ENCODE results near the gene ZNF618. TPM values are rescaled to one million over a fixed set of nuclear protein-coding genes. Genes with fewer than 3 reads are reported as not detected.

The ZNF618 gene
- total and polyA plus RNA-seq, 2 experiments from 2014 or later: 2.3 to 5.1 TPM

DNA sequence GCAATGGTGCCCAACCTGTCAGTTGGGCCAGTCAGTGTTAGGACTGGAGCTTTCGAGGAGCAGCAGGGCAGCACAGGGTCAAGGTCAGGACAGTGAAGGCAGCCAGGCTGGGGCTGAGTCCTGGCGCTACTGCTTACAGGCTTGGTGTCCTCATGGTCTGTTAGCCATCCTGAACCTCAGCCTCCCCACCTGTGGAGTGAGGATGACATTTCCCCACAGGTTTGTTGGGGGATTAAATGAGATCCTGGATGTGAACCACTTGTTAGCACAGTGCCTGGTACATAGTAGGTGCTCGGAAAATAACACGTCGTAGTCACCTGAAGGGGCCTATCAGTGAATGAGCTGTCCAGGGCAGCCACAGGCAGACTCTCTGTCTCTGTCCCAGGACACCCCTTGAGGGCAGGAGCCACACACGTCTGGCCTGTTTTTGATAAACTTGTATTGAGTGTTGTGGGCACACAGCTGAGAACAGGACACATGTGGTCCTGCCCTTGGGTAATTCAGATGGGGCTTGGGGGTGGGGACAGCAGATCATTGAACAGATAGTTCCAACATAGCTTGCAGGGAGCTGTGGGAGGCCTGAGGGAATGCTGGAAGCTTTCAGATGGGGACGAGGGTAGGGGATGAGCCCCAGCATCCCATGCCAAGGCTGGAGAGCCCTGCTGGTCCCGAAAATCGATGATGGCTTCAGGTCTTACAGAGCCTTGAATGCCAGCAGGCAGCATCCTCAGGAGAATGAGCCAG is 132.7 kb downstream of the ZNF618 start:
- Histone ChIP-seq H4K20me1 (ENCODE audit: insufficient read depth) (no peaks in the 10 kb centered on the region), H3F3A (ENCODE audit: insufficient read depth) (no peaks in the 10 kb centered on the region), H3K4me2 (ENCODE audit: unreplicated experiment) (no peak overlapping the region), H3K27ac (no peak overlapping the region), H3K27me3 (replicated peaks; ENCODE audit: insufficient read depth) (no peaks in the 10 kb centered on the region), H3K9ac (no peak overlapping the region), H3K9me3 (ENCODE audit: low read depth) (no peaks in the 10 kb centered on the region), H2AFZ (no peak overlapping the region), H3K9me2 (ENCODE audit: insufficient read depth) (no peaks in the 10 kb centered on the region), H3K36me3 (ENCODE audit: low read depth) (no peaks in the 10 kb centered on the region), H3K4me3 (no peak overlapping the region), H3K4me1 (ENCODE audit: insufficient read depth) (no peaks in the 10 kb centered on the region), H3K79me2 (ENCODE audit: insufficient read depth) (no peaks in the 10 kb centered on the region)
- in situ Hi-C loops (cut with MboI): no loop called here
- DNase-seq: no peak
- TF ChIP-seq EZH2 (IDR thresholded peaks at IDR 0.05; ENCODE audit: insufficient read depth, poor library complexity, severe bottlenecking): no peak
- WGBS, 2 experiments (ENCODE audit: low coverage in 1 of 2, low lambda C conversion rate in 2 of 2, missing lambda C conversion rate in 2 of 2): 96 to 97% methylated on average over 9 of the region's 9 CpGs

DNA sequence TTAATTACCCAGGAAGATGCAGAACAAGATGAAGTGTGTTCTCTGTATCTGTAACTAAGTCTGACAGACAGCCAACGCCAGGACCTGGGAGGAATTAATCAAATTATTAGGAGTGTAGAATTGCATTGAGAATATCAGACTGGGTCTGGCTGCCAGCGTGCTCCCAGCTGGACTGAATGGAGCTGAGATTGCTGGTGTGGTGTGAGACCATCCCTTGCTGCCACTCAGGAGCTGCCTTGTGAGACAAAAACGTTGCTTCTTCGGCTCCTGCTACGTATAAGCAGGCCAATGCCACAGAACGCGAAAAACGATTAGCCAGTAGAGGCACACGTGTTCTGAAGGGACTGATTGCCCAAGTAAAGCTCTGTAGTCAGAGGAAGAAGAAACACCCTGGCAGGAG is 135.2 kb downstream of the ZNF618 start:
- Histone ChIP-seq H3K27me3 (replicated peaks; ENCODE audit: insufficient read depth) (no peaks in the 10 kb centered on the region), H4K20me1 (ENCODE audit: insufficient read depth) (no peaks in the 10 kb centered on the region), H3K4me2 (ENCODE audit: unreplicated experiment) (no peak overlapping the region), H3K9me3 (ENCODE audit: low read depth) (no peaks in the 10 kb centered on the region), H3K27ac (no peak overlapping the region), H3K36me3 (ENCODE audit: low read depth) (no peaks in the 10 kb centered on the region), H3K79me2 (ENCODE audit: insufficient read depth) (no peaks in the 10 kb centered on the region), H3K9me2 (ENCODE audit: insufficient read depth) (no peaks in the 10 kb centered on the region), H2AFZ (no peak overlapping the region), H3F3A (ENCODE audit: insufficient read depth) (no peaks in the 10 kb centered on the region), H3K4me1 (ENCODE audit: insufficient read depth) (no peaks in the 10 kb centered on the region), H3K9ac (no peak overlapping the region), H3K4me3 (no peak overlapping the region)
- in situ Hi-C loops (cut with MboI): no loop called here
- TF ChIP-seq EZH2phosphoT487 (IDR thresholded peaks at IDR 0.05; ENCODE audit: insufficient read depth, low read depth): no peak
- TF ChIP-seq EZH2 (IDR thresholded peaks at IDR 0.05; ENCODE audit: insufficient read depth, poor library complexity, severe bottlenecking): no peak
- 93% methylated on average over 9 of the region's 9 CpGs for WGBS, 2 experiments (ENCODE audit: low coverage in 1 of 2, low lambda C conversion rate in 2 of 2, missing lambda C conversion rate in 2 of 2)
- no peak for DNase-seq

GRCh38 chr9:114012126-114012525 is 136.0 kb downstream of the ZNF618 start:
- H3K27ac ChIP-seq: no peak overlapping the region
- H2AFZ ChIP-seq: no peak overlapping the region
- H3K9me3 ChIP-seq (ENCODE audit: low read depth): no peaks in the 10 kb centered on the region
- H3K4me2 ChIP-seq (ENCODE audit: unreplicated experiment): no peak overlapping the region
- DNase-seq: no peak
- H3K36me3 ChIP-seq (ENCODE audit: low read depth): no peaks in the 10 kb centered on the region
- in situ Hi-C loops (cut with MboI): no loop called here
- H3K9me2 ChIP-seq (ENCODE audit: insufficient read depth): no peaks in the 10 kb centered on the region
- H3K27me3 ChIP-seq (replicated peaks; ENCODE audit: insufficient read depth): no peaks in the 10 kb centered on the region
- no peak for TF ChIP-seq EZH2phosphoT487 (IDR thresholded peaks at IDR 0.05; ENCODE audit: insufficient read depth, low read depth)
- TF ChIP-seq EZH2 (IDR thresholded peaks at IDR 0.05; ENCODE audit: insufficient read depth, poor library complexity, severe bottlenecking): no peak
- no peak overlapping the region for H3K9ac ChIP-seq
- H3K4me3 ChIP-seq: no peak overlapping the region
- no peaks in the 10 kb centered on the region for H4K20me1 ChIP-seq (ENCODE audit: insufficient read depth)
- 70 to 71% methylated on average over 2 of the region's 2 CpGs for WGBS, 2 experiments (ENCODE audit: low coverage in 1 of 2, low lambda C conversion rate in 2 of 2, missing lambda C conversion rate in 2 of 2)
- no peaks in the 10 kb centered on the region for H3K4me1 ChIP-seq (ENCODE audit: insufficient read depth)
- H3K79me2 ChIP-seq (ENCODE audit: insufficient read depth): no peaks in the 10 kb centered on the region
- H3F3A ChIP-seq (ENCODE audit: insufficient read depth): no peaks in the 10 kb centered on the region

GRCh38 chr9:114014044-114014443 is 137.9 kb downstream of the ZNF618 start:
- Histone ChIP-seq H3K79me2 (ENCODE audit: insufficient read depth) (no peaks in the 10 kb centered on the region), H3K27me3 (replicated peaks; ENCODE audit: insufficient read depth) (no peaks in the 10 kb centered on the region), H4K20me1 (ENCODE audit: insufficient read depth) (no peaks in the 10 kb centered on the region), H3K27ac (no peak overlapping the region), H3K4me3 (no peak overlapping the region), H3K36me3 (ENCODE audit: low read depth) (no peaks in the 10 kb centered on the region), H3K9me2 (ENCODE audit: insufficient read depth) (no peaks in the 10 kb centered on the region), H3K9me3 (ENCODE audit: low read depth) (no peaks in the 10 kb centered on the region), H3K4me2 (ENCODE audit: unreplicated experiment) (no peak overlapping the region), H3K9ac (no peak overlapping the region), H2AFZ (no peak overlapping the region), H3K4me1 (ENCODE audit: insufficient read depth) (no peaks in the 10 kb centered on the region), H3F3A (ENCODE audit: insufficient read depth) (no peaks in the 10 kb centered on the region)
- no peak for DNase-seq
- in situ Hi-C loops (cut with MboI): no loop called here
- no peak for TF ChIP-seq EZH2 (IDR thresholded peaks at IDR 0.05; ENCODE audit: insufficient read depth, poor library complexity, severe bottlenecking)
- TF ChIP-seq EZH2phosphoT487 (IDR thresholded peaks at IDR 0.05; ENCODE audit: insufficient read depth, low read depth): no peak

DNA sequence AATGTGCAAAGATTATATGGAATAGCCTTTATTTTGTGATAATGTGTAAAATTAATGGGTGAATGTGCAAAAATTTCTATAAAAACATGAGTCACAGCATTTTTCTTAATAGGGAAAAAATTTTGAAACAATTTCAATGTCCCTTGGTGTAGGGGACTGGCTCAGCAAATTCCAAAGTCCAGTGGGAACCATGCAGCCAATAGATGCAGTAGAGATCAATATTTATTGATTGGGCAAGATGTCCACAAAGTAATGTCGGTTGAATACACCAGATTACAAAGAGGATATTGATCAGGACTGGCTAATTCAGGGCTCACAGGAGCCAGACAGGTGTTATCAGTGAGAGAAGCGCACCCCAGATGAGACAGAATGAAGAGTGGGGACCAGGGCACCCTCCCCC is 139.5 kb downstream of the ZNF618 start:
- in situ Hi-C loops (cut with MboI): no loop called here

More for the DNA sequence above, 139.5 kb downstream of the ZNF618 start:
- H3K4me1 ChIP-seq (ENCODE audit: insufficient read depth): no peaks in the 10 kb centered on the region
- H3K9me3 ChIP-seq (ENCODE audit: low read depth): no peaks in the 10 kb centered on the region
- DNase-seq: no peak
- no peak overlapping the region for H3K27ac ChIP-seq
- H3K79me2 ChIP-seq (ENCODE audit: insufficient read depth): no peaks in the 10 kb centered on the region
- no peak for TF ChIP-seq EZH2 (IDR thresholded peaks at IDR 0.05; ENCODE audit: insufficient read depth, poor library complexity, severe bottlenecking)
- no peak for TF ChIP-seq EZH2phosphoT487 (IDR thresholded peaks at IDR 0.05; ENCODE audit: insufficient read depth, low read depth)
- H3K36me3 ChIP-seq (ENCODE audit: low read depth): no peaks in the 10 kb centered on the region
- 94 to 98% methylated on average over 2 of the region's 2 CpGs for WGBS, 2 experiments (ENCODE audit: low coverage in 1 of 2, low lambda C conversion rate in 2 of 2, missing lambda C conversion rate in 2 of 2)
- H3K9me2 ChIP-seq (ENCODE audit: insufficient read depth): no peaks in the 10 kb centered on the region
- no peak overlapping the region for H3K4me3 ChIP-seq
- no peaks in the 10 kb centered on the region for H3K27me3 ChIP-seq (replicated peaks; ENCODE audit: insufficient read depth)
- H3K9ac ChIP-seq: no peak overlapping the region
- H3F3A ChIP-seq (ENCODE audit: insufficient read depth): no peaks in the 10 kb centered on the region
- no peaks in the 10 kb centered on the region for H4K20me1 ChIP-seq (ENCODE audit: insufficient read depth)
- no peak overlapping the region for H3K4me2 ChIP-seq (ENCODE audit: unreplicated experiment)
- no peak overlapping the region for H2AFZ ChIP-seq
